ENCODE data around the gene NPAS1.

GRCh38 chr19:46981286-46981945 is 38.2 kb upstream of the NPAS1 start:
- TF ChIP-seq CTCF (IDR thresholded peaks at IDR 0.05) (no peak), POLR2A (IDR thresholded peaks at IDR 0.05) (no peak)

Data from Peyer's patch (tissue), 4 donors.